OCI-LY3 (cell line): Measurements from ENCODE around the gene SPACA1.

ENCODE experiments used
- H2AFZ ChIP-seq: fragments of 200-600, 300-600 bp; shearing (Covaris generic); 2 replicates; pipeline ENCODE4 v1.6.0; 2014; ENCODE audit warnings: antibody characterized with exemption, low read depth, low read length
- H3K27ac ChIP-seq: fragments of 200-600, 300-600 bp; sonication (generic); 2 replicates; pipeline ENCODE4 v1.5.1; 2014; ENCODE audit warnings: mild to moderate bottlenecking, low read length, moderate library complexity, mixed read lengths
- H3K27me3 ChIP-seq: fragments of 200-600, 300-600 bp; sonication (generic); 2 replicates; pipeline ENCODE4 v1.6.1; 2014; ENCODE audit warnings: low read depth, low read length, mixed read lengths
- H3K36me3 ChIP-seq: fragments of 200-600, 300-600 bp; sonication (generic); replicated peaks from 2 replicates; pipeline ENCODE3; 2014; ENCODE audit warnings: low read depth, low read length, mixed read lengths
- H3K4me1 ChIP-seq: fragments of 300-600, 200-600 bp; sonication (generic); 2 replicates; pipeline ENCODE4 v1.6.1; 2014; ENCODE audit warnings: low read length, mixed read lengths
- H3K4me2 ChIP-seq: fragments of 200-600, 300-600 bp; sonication (generic); 2 replicates; pipeline ENCODE4 v1.6.1; 2014; ENCODE audit warnings: low read length, mixed read lengths
- H3K4me3 ChIP-seq: fragments of 300-600, 200-600 bp; sonication (generic); 2 replicates; pipeline ENCODE4 v1.5.1; 2014; ENCODE audit warnings: antibody characterized with exemption, mild to moderate bottlenecking, low read length, moderate library complexity
- H3K79me2 ChIP-seq: fragments of 300-600, 200-600 bp; shearing (Covaris generic); 2 replicates; pipeline ENCODE4 v1.6.1; 2014; ENCODE audit warnings: mild to moderate bottlenecking, low read length, mixed read lengths
- H3K9ac ChIP-seq: fragments of 300-600, 200-600 bp; shearing (Covaris generic); 2 replicates; pipeline ENCODE4 v1.6.0; 2014; ENCODE audit warnings: mild to moderate bottlenecking, low read length, moderate library complexity
- H3K9me3 ChIP-seq: fragments of 200-600, 300-600 bp; shearing (Covaris generic); 2 replicates; pipeline ENCODE4 v1.6.1; 2014; ENCODE audit warnings: low read length, mixed read lengths; ENCODE audit not compliant: insufficient read depth
- H4K20me1 ChIP-seq: fragments of 200-600, 300-600 bp; sonication (generic); 2 replicates; pipeline ENCODE4 v1.6.1; 2016; ENCODE audit warnings: low read length, mixed read lengths; ENCODE audit not compliant: insufficient read depth
- EZH2phosphoT487 ChIP-seq: fragments of 200-600 bp; shearing (Covaris generic); IDR thresholded peaks from 2 replicates; pipeline ENCODE4 v1.6.1; 2018; ENCODE audit warnings: antibody characterized with exemption, mixed run types, low read depth
- TF ChIP-seq, protein P1 (sequence below): fragments of 200-600, 300-600 bp; sonication (generic); IDR thresholded peaks from 2 replicates; pipeline ENCODE4 v1.5.1; 2014; ENCODE audit warnings: antibody characterized with exemption, low read length, low read depth

SPACA1 gene

DNA sequence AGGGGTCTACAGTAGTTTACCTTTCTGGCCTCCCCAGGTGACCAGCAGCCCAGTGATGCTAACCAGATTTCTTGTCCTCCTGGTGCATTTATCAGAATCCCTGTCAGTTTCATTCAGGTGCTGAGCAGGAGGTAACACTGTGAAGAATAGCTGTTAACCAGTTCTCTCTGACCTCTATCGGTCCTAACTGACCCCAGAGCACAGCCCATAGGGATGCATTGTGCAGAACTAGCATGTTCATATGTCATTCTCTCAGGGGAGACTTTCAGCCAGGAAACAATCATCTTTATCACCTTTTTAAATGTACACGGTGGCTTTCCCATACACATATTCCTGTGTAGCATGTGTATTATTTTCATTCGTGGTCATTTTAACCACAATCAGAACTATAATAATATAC is 68.6 kb downstream of the SPACA1 start:
- H3K4me2 ChIP-seq: no peak overlapping the region
- H2AFZ ChIP-seq: no peak overlapping the region
- H3K9me3 ChIP-seq: no peaks in the 10 kb centered on the region
- H3K4me3 ChIP-seq: no peak overlapping the region
- H3K4me1 ChIP-seq: peaks cover 15% of the 10 kb centered on the region
- H3K79me2 ChIP-seq: no peaks in the 10 kb centered on the region
- no peaks in the 10 kb centered on the region for H4K20me1 ChIP-seq
- H3K9ac ChIP-seq: no peak overlapping the region
- TF ChIP-seq, protein P1, sequence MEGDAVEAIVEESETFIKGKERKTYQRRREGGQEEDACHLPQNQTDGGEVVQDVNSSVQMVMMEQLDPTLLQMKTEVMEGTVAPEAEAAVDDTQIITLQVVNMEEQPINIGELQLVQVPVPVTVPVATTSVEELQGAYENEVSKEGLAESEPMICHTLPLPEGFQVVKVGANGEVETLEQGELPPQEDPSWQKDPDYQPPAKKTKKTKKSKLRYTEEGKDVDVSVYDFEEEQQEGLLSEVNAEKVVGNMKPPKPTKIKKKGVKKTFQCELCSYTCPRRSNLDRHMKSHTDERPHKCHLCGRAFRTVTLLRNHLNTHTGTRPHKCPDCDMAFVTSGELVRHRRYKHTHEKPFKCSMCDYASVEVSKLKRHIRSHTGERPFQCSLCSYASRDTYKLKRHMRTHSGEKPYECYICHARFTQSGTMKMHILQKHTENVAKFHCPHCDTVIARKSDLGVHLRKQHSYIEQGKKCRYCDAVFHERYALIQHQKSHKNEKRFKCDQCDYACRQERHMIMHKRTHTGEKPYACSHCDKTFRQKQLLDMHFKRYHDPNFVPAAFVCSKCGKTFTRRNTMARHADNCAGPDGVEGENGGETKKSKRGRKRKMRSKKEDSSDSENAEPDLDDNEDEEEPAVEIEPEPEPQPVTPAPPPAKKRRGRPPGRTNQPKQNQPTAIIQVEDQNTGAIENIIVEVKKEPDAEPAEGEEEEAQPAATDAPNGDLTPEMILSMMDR: no peak
- no peak for TF ChIP-seq EZH2phosphoT487
- H3K27ac ChIP-seq: no peak overlapping the region
- H3K27me3 ChIP-seq: no peaks in the 10 kb centered on the region
- no peaks in the 10 kb centered on the region for H3K36me3 ChIP-seq
